GM18508 (cell line): ENCODE data around the gene IL1F10.

Experiments used
- ATAC-seq: cut with Tn5 transposase; IDR thresholded peaks from one replicate; pipeline ENCODE4 v1.9.1; 2021; ENCODE audit warnings: moderate number of reproducible peaks; ENCODE audit not compliant: insufficient read depth, unreplicated experiment

The IL1F10 gene

GRCh38 chr2:113105047-113105785 is 37.4 kb downstream of the IL1F10 start:
- ATAC-seq: no peak

- ATAC-seq: no peak
Observed at GRCh38 chr2:113111121-113111520, 43.4 kb downstream of the IL1F10 start.

GRCh38 chr2:113111823-113112287 is 44.1 kb downstream of the IL1F10 start:
- ATAC-seq: no peak

GRCh38 chr2:113112441-113112840 is 44.7 kb downstream of the IL1F10 start:
- no peak for ATAC-seq

GRCh38 chr2:113112871-113113270 is 45.1 kb downstream of the IL1F10 start:
- no peak for ATAC-seq

GRCh38 chr2:113113807-113114206 is 46.0 kb downstream of the IL1F10 start:
- ATAC-seq: no peak

- no peak for ATAC-seq
Observed at GRCh38 chr2:113114224-113114945, 46.6 kb downstream of the IL1F10 start.

- no peak for ATAC-seq
Observed at GRCh38 chr2:113114996-113115395, 47.2 kb downstream of the IL1F10 start.

GRCh38 chr2:113116100-113116958 is 48.6 kb downstream of the IL1F10 start:
- no peak for ATAC-seq

GRCh38 chr2:113117541-113118262 is 49.9 kb downstream of the IL1F10 start:
- no peak for ATAC-seq

GRCh38 chr2:113118263-113118657 is 50.5 kb downstream of the IL1F10 start:
- ATAC-seq: no peak

- ATAC-seq: no peak
Observed at GRCh38 chr2:113119111-113119510, 51.3 kb downstream of the IL1F10 start.

- ATAC-seq: no peak
Observed at GRCh38 chr2:113120861-113121260, 53.1 kb downstream of the IL1F10 start.

GRCh38 chr2:113122364-113122763 is 54.6 kb downstream of the IL1F10 start:
- ATAC-seq: no peak

GRCh38 chr2:113123726-113124125 is 56.0 kb downstream of the IL1F10 start:
- no peak for ATAC-seq

- ATAC-seq: no peak
Observed at GRCh38 chr2:113124181-113124961, 56.6 kb downstream of the IL1F10 start.
